Iris pigment epithelial cell (primary cell): ENCODE results near the gene CDX1.

Experiments
- DNase-seq: peaks from one replicate; pipeline ENCODE4 v3.0.0-alpha.2; 2011; ENCODE audit warnings: low read depth

CDX1 gene

GRCh38 chr5:150184006-150184405 lies 17.4 kb downstream of the CDX1 start:
- DNase-seq: no peak

- DNase-seq: no peak
These were observed 18.7 kb downstream of the CDX1 start for GRCh38 chr5:150184990-150185912.

- no peak for DNase-seq
These were observed 19.6 kb downstream of the CDX1 start for GRCh38 chr5:150186137-150186536.

- DNase-seq: no peak
These were observed 20.3 kb downstream of the CDX1 start for GRCh38 chr5:150186897-150187296.

GRCh38 chr5:150188146-150188842 lies 21.7 kb downstream of the CDX1 start:
- DNase-seq: no peak

GRCh38 chr5:150189326-150189725 lies 22.7 kb downstream of the CDX1 start:
- no peak for DNase-seq

GRCh38 chr5:150189728-150190502 lies 23.3 kb downstream of the CDX1 start, which contains the start of gene SLC6A7:
SLC6A7 (plus strand) TSS chr5:150190062; CDS start chr5:150190328, 266 bp downstream.
- no peak for DNase-seq

GRCh38 chr5:150190503-150190979 lies 24.0 kb downstream of the CDX1 start:
- no peak for DNase-seq

- no peak for DNase-seq
These were observed 24.4 kb downstream of the CDX1 start for GRCh38 chr5:150190987-150191386.

- DNase-seq: no peak
These were observed 25.9 kb downstream of the CDX1 start for GRCh38 chr5:150192462-150192861.

- no peak for DNase-seq
These were observed 29.3 kb downstream of the CDX1 start for GRCh38 chr5:150195736-150196485.

GRCh38 chr5:150196514-150196913 lies 29.9 kb downstream of the CDX1 start:
- DNase-seq: no peak

- no peak for DNase-seq
These were observed 30.4 kb downstream of the CDX1 start for GRCh38 chr5:150196986-150197385.

- DNase-seq: no peak
These were observed 30.9 kb downstream of the CDX1 start for GRCh38 chr5:150197476-150197875.

- DNase-seq: no peak
These were observed 35.9 kb downstream of the CDX1 start for GRCh38 chr5:150202501-150202900.

GRCh38 chr5:150203832-150204589 lies 37.4 kb downstream of the CDX1 start:
- DNase-seq: no peak

GRCh38 chr5:150204590-150204960 lies 38.0 kb downstream of the CDX1 start:
- DNase-seq: no peak

- no peak for DNase-seq
These were observed 39.7 kb downstream of the CDX1 start for GRCh38 chr5:150206098-150206778.

- no peak for DNase-seq
These were observed 40.2 kb downstream of the CDX1 start for GRCh38 chr5:150206779-150207115.
